C1 segment of cervical spinal cord (tissue), 14 donors: ENCODE results near the gene ZDHHC13.
A peak's percentile ranks its signal among the peaks of the same experiment; 100 is the strongest.

Experiments
- DNase-seq, 14 donors: peaks; one replicate each; lab custom pipeline; 2025; lab: John Stamatoyannopoulos, UW

ZDHHC13 gene

GRCh38 chr11:19204836-19205235 is 87.9 kb downstream of the ZDHHC13 start:
- DNase-seq = no peak

GRCh38 chr11:19208181-19208580 is 91.2 kb downstream of the ZDHHC13 start:
- DNase-seq = no peak

GRCh38 chr11:19208959-19209546 is 92.1 kb downstream of the ZDHHC13 start:
- no peak for DNase-seq

GRCh38 chr11:19209617-19210370 is 92.8 kb downstream of the ZDHHC13 start:
- DNase-seq = no peak

GRCh38 chr11:19216021-19216420 is 99.1 kb downstream of the ZDHHC13 start:
- DNase-seq = no peak

GRCh38 chr11:19216709-19217374 is 99.9 kb downstream of the ZDHHC13 start:
- DNase-seq = no peak

- DNase-seq = peak in 8 of 14 donors; percentile 8 to 67 (median 34)
Measured at GRCh38 chr11:19218216-19218615, 101.2 kb downstream of the ZDHHC13 start.

GRCh38 chr11:19218786-19219460 is 102.0 kb downstream of the ZDHHC13 start:
- peak in 7 of 14 donors; percentile 15 to 56 (median 24) for DNase-seq

GRCh38 chr11:19220903-19221724 is 104.1 kb downstream of the ZDHHC13 start:
- peak in 4 of 14 donors; percentile 12 to 50 (median 24) for DNase-seq

GRCh38 chr11:19225123-19225522 is 108.2 kb downstream of the ZDHHC13 start:
- no peak for DNase-seq

- DNase-seq = no peak
Measured at GRCh38 chr11:19225581-19225980, 108.6 kb downstream of the ZDHHC13 start.
